HG02981 (cell line): ENCODE data around the gene NUDT5.

ENCODE experiments used
- ATAC-seq: cut with Tn5 transposase; IDR thresholded peaks from one replicate; pipeline ENCODE4 v1.9.1; 2021; ENCODE audit warnings: mild to moderate bottlenecking, moderate library complexity; ENCODE audit not compliant: unreplicated experiment

NUDT5 gene

DNA sequence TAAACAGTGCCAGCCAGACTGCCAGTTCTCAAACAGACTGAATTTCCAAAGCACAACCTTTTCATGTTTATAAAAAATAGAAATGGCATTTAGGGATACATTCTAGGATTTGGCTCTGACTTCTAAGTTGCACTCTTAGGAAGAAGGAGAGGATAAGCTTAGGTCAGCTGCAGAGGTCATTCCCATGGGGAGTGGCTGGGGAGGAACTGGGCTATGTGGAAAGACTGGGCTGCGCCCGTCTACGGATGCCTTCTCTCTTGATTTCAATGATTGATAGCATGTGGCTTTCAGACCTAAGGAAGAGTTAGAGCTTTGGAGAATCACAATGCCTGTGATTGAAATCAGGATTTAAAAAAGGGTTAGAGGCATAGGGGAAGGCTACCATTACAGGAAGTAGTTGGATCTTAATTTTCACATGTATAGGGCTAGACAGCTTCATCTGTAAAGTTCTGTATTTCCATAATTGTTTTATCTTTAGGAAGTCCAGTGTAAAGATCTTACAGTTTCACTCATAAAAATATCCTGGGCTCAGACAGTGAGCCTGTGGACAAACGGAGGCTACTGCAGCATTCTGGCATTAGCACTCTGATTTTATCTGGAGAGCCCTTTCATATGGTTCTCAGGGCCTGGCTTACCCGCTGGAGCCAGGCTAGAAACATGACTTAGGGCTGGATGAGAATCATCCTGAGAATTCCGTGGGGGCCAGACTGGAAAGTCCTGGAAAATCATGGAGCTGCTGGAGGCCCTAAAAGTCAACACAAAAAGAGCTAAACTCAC lies 29.5 kb downstream of the NUDT5 start:
- no peak for ATAC-seq

DNA sequence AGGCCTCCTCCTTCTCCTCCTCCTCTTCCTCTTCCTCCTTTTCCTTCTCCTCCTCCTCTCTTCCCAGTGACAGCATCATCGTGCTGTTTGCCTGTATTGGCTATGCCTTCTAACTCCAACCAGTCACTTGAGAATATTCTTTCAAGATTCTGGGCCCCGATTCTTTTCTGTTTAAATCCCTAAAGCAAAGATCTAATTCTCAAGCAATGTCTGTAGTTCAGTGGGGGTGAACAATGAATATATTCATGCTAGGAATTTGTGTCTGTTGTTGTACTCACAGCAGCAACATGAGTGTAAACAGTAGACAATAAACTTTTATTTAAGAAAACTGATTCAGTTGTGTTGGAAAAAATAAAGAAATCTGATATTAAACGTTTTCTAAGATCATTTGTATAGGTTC lies 30.7 kb downstream of the NUDT5 start:
- no peak for ATAC-seq

DNA sequence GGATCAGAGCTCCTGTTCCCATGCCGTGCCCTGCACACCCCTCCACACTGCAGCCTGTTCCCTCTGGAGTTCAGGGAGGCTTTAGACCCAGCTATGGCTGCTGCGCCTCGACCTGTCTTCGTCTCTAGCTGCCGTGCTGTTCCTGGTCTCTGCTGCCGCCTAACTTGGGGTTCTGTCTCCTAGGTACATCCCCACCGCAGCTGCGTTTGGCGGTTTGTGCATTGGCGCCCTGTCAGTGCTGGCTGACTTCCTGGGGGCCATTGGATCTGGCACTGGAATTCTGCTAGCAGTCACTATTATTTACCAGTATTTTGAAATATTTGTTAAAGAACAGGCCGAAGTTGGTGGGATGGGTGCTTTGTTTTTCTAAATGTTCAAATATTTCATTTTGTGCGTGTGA lies 31.6 kb downstream of the NUDT5 start:
- ATAC-seq = no peak

DNA sequence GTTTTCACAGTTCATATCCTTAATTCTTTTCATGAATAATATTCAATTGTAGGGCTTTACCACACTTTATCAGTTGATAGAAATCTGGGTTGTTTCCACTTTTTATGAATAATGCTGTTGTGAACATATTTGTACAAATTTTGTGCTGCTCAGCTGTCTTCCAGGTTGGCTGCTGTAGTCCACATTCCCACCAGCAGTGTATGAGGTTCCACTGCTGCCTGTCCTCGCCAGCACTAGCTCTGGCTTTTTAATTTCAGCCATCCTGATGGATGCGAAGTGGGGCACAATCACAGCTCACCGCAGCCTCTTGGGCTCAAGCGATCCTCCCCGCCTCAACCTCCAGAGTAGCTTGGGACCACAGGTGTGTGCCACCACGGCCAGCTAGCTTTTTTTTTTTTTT lies 32.8 kb downstream of the NUDT5 start:
- no peak for ATAC-seq

DNA sequence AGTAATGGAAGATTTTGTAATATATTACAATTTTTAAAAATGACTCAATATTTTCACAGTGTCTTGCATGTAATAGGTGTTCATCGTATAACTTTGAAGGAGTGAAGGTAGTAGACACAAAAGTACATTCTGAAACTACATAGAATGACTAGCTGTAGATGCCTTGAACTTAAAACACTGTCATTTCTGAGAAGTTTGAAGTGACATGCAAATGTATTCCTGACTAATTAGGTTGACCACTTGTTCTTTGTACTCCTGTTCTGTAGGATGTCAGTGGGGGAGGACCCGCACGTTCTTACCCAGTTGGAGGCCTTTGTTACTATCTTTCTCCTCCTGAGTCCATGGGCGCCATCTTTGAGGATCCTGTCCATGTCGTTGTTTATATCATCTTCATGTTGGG lies 35.0 kb downstream of the NUDT5 start:
- ATAC-seq = no peak

DNA sequence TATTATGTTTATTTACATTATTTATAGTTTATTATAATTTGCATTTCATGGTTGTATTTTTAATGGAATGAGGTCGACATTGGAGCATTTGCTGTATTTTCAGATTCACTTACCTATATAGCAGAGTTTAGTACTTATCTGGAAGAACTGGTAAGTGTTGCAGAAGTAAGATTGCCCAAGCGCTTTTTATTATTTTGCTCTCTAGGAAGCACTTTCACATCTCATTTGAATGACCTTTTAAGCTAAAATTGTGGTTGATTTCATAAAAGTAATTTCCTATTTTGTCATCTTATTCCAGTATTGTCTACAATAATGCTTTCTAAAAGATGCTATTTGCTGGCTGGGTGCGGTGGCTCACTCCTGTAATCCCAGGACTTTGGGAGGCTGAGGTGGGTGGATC lies 37.6 kb downstream of the NUDT5 start:
- ATAC-seq = no peak

DNA sequence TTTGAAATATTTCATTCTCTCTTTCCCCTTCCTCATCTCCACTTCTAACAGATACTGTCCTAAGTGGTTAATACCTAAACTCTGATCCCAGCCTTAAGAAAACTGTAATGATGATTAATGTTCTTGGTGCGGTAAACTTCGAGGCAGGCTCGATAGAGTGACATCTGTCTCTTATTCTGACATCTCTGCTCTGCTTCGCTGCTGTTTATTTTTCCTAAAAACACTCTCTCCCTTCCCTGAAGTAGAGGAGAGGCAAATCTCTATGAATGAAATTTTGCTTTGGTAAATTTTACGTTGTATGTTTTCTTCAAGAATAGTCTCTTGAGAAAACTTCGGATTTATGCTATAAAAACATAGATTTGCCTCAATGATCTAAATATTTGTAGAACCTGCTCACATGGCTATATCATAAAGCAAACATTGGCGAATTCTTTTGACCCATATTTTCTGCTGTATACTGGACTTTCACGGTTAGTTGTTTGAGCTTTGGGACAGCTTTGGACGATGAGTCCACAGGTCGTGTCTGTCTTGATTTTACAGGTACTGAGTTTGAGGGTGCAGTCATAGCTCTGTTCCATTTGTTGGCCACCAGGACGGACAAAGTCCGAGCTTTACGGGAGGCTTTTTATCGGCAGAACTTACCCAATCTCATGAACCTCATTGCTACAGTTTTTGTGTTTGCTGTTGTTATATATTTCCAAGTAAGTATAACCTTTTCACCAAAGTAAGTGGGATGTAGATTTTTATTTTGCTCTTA lies 39.1 kb downstream of the NUDT5 start:
- ATAC-seq = no peak

DNA sequence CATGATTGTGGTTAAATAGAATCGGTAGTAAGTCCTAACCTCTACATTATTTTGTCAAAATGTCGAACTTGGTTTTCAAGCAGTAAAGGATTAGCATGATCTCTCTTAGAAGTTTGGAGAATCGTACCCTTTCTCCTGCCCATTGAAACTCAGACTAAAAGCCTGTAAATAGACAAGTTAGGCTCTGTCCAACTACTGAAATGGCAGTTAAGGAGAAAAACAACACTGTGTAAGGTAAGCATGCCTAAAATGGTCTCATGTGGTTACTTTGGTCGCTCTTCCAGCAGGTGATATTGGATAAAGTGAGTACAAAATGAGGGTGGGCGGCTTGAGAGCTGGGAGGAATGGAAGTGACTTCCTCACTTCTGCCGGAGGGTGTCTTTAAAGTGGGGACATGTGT lies 41.2 kb downstream of the NUDT5 start:
- ATAC-seq = no peak

DNA sequence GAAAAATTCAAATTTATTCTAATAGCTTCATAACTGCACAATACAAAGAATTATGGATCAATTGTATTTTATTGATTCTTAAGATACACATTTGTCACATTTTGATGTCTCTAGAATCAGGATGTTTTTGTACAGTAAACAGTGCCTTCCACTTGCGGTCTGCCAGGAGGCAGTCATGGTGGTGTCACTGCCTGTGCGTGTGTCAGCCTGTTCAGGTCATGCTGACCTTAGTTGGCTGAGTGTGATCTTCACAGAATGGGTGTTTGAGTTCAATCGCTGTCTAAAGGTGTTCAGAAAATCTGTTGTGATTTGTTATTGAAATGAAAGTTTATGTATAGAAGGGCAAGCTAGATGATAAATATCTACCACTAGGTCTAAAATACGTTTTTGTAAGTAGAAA lies 45.5 kb downstream of the NUDT5 start:
- no peak for ATAC-seq

DNA sequence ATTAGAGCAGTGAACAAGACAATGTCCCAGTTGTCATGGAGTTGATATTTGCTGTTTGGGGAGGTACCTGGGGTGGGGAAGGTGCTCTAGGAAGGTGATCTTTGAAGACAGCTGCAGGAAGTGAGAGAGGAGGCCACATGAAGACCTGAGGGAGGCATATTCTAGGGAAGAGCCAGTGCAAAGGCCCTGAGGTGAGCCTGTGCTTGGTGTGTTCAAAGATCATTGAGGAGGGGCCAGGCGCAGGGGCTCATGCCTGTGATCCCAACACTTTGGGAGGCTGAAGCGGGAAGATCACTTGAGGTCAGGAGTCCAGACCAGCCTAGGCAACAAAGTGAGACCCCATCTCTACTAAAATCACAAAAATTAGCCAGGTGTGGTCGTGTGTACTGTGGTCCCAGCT lies 51.2 kb downstream of the NUDT5 start:
- ATAC-seq = no peak

DNA sequence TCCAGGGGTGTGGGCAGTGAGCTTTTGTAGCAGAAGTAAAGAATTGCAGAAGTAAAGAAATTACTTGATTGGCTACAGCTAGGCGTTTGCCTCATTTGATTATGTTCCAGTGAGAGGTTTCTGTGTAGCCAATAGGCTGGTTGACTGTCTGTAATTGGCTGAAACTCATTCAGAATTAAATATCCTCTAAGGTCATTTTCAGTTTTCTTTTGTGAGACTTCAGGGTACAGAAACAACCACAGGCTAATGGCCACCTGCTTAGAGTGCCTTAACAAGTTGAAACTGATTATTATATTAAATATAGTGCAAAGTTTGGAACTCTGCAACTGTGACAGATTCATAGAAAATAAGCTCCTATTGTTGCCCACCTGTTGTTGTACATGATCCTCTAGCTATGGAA lies 55.7 kb downstream of the NUDT5 start:
- no peak for ATAC-seq

DNA sequence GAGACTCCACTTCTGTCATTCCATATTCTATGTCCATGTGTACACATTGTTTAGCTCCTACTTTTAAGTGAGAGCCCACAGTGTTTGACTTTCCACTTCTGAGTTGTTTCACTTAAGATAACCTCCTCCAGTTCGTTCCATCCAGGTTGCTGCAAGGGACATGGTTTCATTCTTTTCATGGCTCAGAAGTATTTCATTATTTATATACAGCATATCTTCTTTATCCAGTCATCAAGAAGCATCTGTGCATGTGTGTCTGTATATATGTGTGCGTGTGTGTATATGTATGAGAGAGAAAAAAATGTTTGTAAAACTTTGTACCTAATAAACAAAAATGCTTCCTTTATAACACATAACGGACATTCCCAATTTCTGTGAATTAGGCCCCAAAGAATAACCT lies 60.1 kb downstream of the NUDT5 start:
- ATAC-seq = no peak

DNA sequence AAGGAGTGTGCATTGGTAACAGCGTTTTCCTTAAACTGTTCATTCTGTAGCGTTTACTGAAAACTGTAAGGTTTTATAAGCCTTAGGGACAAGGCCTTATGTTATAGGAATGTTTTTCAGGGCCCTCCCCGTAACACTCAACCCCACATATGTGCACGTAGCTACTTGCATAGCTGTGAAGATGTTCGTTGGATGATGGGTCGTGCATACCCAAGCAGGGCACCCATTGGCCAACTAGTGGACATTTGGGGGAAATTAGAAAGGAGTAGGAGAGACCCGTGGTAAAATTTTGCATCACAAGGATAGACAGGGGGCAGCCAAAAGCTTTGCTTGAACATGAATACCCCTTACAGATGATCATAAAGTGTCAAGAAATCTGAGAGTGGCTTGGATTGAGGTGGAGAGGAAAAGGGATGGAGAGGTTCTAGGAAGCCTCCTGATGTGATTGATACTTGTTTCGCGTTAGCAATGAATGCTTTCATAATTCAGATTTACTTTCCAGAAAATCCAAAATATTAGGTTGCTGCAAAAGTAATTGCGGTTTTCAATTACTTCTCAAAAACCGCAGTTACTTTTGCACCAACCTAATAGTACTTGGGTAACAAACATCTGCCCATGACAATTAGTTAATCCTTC lies 65.3 kb downstream of the NUDT5 start:
- peak; percentile 48 for ATAC-seq

DNA sequence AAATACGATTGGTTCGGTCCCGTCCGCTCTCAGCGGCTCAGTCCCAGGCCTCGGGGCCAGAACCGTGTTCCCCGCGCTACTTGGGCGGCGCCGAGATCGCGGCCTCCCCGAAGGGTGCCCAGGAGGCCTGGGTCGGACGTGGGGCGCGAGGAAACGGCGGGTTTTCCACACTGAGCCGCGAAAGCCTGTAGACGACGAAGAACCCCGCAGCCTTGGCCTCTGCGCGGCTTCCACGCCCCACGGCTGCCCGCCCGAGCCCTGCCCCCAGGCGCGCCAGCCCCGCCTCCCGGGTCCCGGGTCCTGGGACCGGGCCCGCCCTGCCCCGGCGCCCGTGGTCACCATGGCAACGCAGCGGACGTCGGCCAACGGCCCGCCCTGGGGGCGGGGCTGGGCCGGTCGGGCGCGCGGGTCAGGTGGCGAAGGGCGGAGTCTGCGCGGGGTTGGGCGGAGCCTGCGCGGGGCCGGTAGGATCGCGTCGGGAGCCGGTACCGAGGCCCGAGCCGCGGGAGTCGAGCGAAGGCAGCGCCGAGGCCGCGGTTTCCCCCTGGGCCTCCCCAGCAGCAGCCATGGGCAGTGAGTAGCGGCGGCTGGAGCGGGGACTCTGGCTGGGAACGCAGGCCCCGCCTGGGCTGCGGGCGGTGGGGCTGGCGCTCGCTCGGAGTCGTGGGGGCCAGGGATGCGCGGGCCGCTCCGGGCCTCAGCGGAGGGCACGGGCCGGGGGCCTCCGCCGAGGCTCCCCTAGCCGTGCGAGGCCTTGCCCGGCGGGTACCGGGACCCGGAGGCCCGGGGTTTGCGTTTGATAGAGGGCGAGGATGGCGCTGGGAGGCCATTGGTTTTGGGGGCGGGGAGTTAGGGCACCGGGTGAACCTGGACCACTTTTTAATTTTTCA lies 66.2 kb downstream of the NUDT5 start, which contains the start of gene SEC61A2:
TSS of gene SEC61A2 (plus strand) at position 456 of the 890 bp plus-strand sequence. CDS start at position 567, 111 bp downstream.
- peak; percentile 88 for ATAC-seq

DNA sequence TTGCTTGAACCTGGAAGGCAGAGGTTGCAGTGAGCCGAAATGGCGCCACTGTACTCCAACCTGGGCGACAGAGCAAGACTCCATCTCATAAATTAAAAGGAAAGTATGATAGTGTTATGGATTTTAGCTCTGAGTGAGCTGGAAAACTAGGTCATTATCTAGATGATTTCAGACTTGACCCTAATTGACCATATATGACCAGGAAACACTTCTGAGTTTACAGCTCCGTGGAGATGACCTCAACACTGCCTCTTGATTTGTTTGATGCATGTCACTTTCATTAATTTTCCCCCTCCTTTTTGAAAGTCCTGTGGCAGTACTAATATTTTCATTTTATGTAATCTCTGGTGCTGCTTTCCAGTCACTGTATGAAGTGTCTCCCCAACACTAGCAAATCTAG lies 74.0 kb downstream of the NUDT5 start:
- no peak for ATAC-seq
